ENCODE measurements around the gene FAM20C. TPM values are rescaled to one million over a fixed set of nuclear protein-coding genes. Genes with fewer than 3 reads are reported as not detected.

The FAM20C gene
- total RNA-seq, 3 donors from 2014 or later, result 20.7 to 47.7 (median 26.5) TPM

- intact Hi-C loops (cut with DNase I, micrococcal nuclease), result no loop called here
- no peak for ATAC-seq
- Histone ChIP-seq H3K4me1 (ENCODE audit: low read depth) (peaks cover 15% of the 10 kb centered on the region), H3K9me3 (no peaks in the 10 kb centered on the region), H3K36me3 (ENCODE audit: low read depth) (no peaks in the 10 kb centered on the region), H3K4me3 (no peak overlapping the region)
- peak in 1 of 3 donors; percentile 13 for DNase-seq
- TF ChIP-seq, protein P1, sequence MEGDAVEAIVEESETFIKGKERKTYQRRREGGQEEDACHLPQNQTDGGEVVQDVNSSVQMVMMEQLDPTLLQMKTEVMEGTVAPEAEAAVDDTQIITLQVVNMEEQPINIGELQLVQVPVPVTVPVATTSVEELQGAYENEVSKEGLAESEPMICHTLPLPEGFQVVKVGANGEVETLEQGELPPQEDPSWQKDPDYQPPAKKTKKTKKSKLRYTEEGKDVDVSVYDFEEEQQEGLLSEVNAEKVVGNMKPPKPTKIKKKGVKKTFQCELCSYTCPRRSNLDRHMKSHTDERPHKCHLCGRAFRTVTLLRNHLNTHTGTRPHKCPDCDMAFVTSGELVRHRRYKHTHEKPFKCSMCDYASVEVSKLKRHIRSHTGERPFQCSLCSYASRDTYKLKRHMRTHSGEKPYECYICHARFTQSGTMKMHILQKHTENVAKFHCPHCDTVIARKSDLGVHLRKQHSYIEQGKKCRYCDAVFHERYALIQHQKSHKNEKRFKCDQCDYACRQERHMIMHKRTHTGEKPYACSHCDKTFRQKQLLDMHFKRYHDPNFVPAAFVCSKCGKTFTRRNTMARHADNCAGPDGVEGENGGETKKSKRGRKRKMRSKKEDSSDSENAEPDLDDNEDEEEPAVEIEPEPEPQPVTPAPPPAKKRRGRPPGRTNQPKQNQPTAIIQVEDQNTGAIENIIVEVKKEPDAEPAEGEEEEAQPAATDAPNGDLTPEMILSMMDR (IDR thresholded peaks at IDR 0.05), result no peak
Observed at GRCh38 chr7:157008-157310, 35.4 kb upstream of the FAM20C start.

DNA sequence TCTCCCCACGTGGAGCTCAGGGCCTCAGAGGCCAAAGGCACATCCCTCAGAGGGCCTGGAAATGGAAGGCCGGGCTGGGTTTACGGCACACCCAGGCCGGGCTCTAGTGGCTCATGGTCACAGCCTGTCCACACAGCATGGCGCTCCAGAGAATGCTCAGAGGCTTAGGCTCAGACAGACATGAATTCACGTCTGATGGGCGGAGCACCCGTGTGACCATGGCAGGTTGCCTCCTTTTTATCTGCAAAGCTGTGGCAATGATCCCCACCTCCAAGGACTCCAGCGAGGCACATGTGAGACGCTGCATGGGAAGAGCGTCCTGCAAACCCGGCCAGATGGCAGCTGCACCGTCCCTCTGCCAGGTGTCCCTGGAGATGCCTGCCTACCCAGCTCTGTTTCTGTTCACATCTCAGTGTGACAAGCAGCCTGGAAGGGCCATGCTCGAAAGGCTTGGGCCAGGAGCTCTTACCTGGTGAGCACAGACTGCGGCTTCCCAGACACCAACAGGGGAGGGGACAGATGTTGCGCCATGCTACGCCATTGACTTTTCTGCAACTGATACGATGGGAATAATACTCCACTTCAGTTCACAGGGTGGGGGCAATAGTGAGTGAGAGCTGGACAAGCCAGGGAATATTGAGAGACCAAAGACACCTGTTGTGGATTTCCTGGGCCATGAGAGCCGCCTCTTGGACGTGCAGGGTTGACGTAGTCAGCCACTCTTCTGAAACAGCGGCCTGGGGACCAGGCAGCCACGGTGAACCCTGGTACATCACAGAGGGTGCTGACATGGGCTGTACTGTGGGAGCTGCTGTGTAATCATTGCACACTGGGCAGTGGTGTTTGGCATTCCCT is 34.4 kb upstream of the FAM20C start:
- intact Hi-C loops (cut with DNase I, micrococcal nuclease), result no loop called here
- no peak for ATAC-seq
- Histone ChIP-seq H3K4me1 (ENCODE audit: low read depth) (peaks cover 15% of the 10 kb centered on the region), H3K4me3 (no peak overlapping the region), H3K36me3 (ENCODE audit: low read depth) (no peaks in the 10 kb centered on the region), H3K9me3 (no peaks in the 10 kb centered on the region)
- TF ChIP-seq, protein P1 (IDR thresholded peaks at IDR 0.05), result no peak
- DNase-seq, result peak in 2 of 3 donors; percentile 18 to 33

DNA sequence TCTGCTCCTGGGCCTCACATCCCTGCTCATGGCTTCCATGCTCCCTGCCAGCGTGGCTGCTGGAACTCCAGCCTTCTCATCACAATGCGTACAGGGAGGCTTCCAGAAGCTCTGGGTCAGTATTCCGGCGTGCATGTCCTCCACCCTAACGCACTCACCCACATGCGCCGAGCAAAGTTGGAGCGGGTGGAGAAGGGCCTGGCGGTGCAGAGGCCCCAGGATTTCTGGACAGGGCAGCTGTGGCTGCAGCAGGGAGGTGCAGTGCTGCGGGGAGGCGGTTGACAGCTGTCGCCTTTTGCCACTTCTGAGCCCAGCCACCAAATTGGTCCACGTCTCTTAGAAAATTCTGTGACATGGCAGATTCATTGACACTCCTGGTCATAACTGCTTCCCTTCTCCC is 33.6 kb upstream of the FAM20C start:
- intact Hi-C loops (cut with DNase I, micrococcal nuclease), result no loop called here
- TF ChIP-seq, protein P1 (IDR thresholded peaks at IDR 0.05), result no peak
- no peak overlapping the region for H3K4me3 ChIP-seq
- ATAC-seq (no peak), DNase-seq (peak in 2 of 3 donors; percentile 17 to 29)
- no peaks in the 10 kb centered on the region for H3K9me3 ChIP-seq
- H3K4me1 ChIP-seq (ENCODE audit: low read depth), result peaks cover 15% of the 10 kb centered on the region
- no peaks in the 10 kb centered on the region for H3K36me3 ChIP-seq (ENCODE audit: low read depth)

DNA sequence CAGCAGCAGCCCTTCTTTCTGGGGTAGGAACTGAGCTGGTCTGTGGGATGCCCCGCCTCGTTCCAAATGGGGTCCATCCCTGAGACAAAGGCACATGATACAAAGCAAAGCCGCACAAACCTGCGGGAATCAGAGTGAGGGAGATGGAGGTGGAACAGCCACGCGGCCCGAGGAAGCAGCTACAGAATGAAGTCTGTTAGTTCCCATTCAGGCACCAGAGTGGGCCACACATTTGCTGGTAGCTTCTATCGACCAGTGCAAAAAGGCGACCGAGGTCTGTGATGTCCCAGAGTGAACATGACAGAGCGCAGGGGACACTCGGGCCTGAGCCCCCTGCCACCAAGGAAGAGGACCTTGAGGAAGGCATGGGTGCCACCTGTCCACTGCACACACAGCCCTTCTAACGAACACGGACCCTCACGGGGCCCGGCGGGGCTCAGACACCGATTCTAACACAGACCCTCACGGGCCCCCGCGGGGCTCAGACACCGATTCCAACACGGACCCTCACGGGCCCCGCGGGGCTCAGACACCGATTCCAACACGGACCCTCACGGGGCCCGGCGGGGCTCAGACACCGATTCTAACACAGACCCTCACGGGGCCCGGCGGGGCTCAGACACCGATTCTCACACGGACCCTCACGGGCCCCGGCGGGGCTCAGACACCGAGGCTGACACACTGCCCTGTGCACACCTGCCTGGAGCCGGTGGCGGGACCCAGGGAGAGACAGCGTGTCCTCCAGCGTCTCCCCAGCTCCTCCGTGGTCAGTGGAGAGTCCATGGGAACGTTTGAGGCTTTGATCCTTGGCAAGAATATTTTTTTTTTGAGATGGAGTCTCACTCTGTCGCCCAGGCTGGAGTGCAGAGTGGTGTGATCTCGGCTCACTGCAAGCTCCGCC is 32.8 kb upstream of the FAM20C start:
- peaks cover 20% of the 10 kb centered on the region for H3K4me1 ChIP-seq (ENCODE audit: low read depth)
- no peaks in the 10 kb centered on the region for H3K9me3 ChIP-seq
- H3K36me3 ChIP-seq (ENCODE audit: low read depth), result no peaks in the 10 kb centered on the region
- DNase-seq (peak in 2 of 3 donors; percentile 33 to 61), ATAC-seq (no peak)
- TF ChIP-seq, protein P1 (IDR thresholded peaks at IDR 0.05), result no peak
- H3K4me3 ChIP-seq, result no peak overlapping the region
- intact Hi-C loops (cut with DNase I, micrococcal nuclease), result no loop called here

DNA sequence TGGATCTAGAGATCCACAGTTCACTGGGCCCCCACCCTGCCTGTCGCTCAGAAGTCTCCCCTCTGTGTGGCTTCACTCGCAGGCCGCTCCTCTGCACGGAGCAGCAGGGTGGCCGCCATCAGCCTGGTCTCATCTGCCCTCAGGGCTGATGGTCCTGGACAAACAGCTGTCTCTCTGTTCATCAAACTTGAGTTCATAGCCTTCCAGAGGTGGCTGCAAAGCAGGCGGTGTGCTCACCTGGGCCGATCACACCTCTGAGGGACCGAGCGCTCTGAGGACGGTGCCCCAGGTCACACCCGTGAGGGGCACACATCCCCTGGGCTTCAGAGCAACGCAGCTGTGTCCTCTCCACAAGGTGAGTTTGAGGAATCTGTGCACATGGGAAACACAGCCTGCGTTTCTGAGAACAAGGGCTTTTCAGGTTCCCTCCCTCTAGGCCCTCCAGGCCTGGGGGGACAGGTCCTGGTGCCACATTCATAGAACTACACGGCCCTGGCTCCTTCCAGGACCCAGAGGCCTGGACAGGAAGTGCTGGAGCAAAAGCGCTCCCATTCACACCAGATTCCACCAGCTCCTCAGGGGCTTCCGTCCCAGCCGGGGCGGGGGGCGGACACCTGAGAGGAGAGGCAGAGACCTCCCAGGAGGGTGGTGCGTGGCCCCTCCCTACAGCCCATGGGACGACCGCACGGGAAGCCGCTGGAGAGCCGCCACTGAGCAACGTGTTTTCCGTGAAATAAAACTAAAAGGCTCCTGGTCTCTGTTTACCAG is 31.2 kb upstream of the FAM20C start:
- DNase-seq, result peak in 1 of 3 donors; percentile 38
- TF ChIP-seq, protein P1 (IDR thresholded peaks at IDR 0.05), result no peak
- intact Hi-C loops (cut with DNase I, micrococcal nuclease), result no loop called here
- no peak overlapping the region for H3K4me3 ChIP-seq
- ATAC-seq, result peak; percentile 2
- no peaks in the 10 kb centered on the region for H3K9me3 ChIP-seq
- no peaks in the 10 kb centered on the region for H3K36me3 ChIP-seq (ENCODE audit: low read depth)
- peaks cover 18% of the 10 kb centered on the region for H3K4me1 ChIP-seq (ENCODE audit: low read depth)
